GM12873 (cell line): ENCODE measurements around the gene PLA2G2E.

Source experiments
- CTCF ChIP-seq: IDR thresholded peaks from 2 replicates; pipeline ENCODE4 v1.5.1; 2012; ENCODE audit warnings: low read depth, mild to moderate bottlenecking, moderate library complexity, low read length, control low read depth; ENCODE audit not compliant: insufficient read depth; ENCODE audit errors: missing control alignments

PLA2G2E gene

GRCh38 chr1:19918057-19918456 lies 5.4 kb downstream of the PLA2G2E start:
- peak; percentile 92 for TF ChIP-seq CTCF

GRCh38 chr1:19910650-19911049 lies 12.8 kb downstream of the PLA2G2E start:
- no peak for TF ChIP-seq CTCF

GRCh38 chr1:19909971-19910370 lies 13.4 kb downstream of the PLA2G2E start:
- TF ChIP-seq CTCF: no peak

GRCh38 chr1:19909392-19909791 lies 14.0 kb downstream of the PLA2G2E start:
- no peak for TF ChIP-seq CTCF

GRCh38 chr1:19907456-19907855 lies 16.0 kb downstream of the PLA2G2E start:
- TF ChIP-seq CTCF: no peak

- TF ChIP-seq CTCF: no peak
Measured at GRCh38 chr1:19903621-19904020, 19.8 kb downstream of the PLA2G2E start.

GRCh38 chr1:19901653-19902052 lies 21.8 kb downstream of the PLA2G2E start:
- no peak for TF ChIP-seq CTCF
